ENCODE data around the gene ERG. TPM values are rescaled to one million over a fixed set of nuclear protein-coding genes. Genes with fewer than 3 reads are reported as not detected.

The ERG gene
- total and polyA plus RNA-seq, 5 donors from 2014 or later: 1.5 TPM; not detected in 4

- H3K9me3 ChIP-seq (ENCODE audit: control insufficient read depth in 2 of 2, low read length in 2 of 2): no peaks in the 10 kb centered on the region
- peaks cover 0 to 3% (median 0%) of the 10 kb centered on the region in 7 donors for H3K9me3 Mint-ChIP-seq
- H3K4me1 Mint-ChIP-seq: no peaks in the 10 kb centered on the region
- no peak for ATAC-seq (ENCODE audit: low read depth in 2 of 2)
- no peak overlapping the region for H3K4me3 ChIP-seq (ENCODE audit: low read depth, low read length)
- no peak for DNase-seq
- no peaks in the 10 kb centered on the region for H3K27me3 ChIP-seq (ENCODE audit: control insufficient read depth, insufficient read depth, low read length)
- no peak overlapping the region for H3K27ac ChIP-seq (ENCODE audit: insufficient read depth, low read length, poor library complexity, severe bottlenecking)
- H3K36me3 ChIP-seq (ENCODE audit: control insufficient read depth, insufficient read depth, low read length): no peaks in the 10 kb centered on the region
- H3K4me1 ChIP-seq (ENCODE audit: control insufficient read depth, insufficient read depth, low read length, poor library complexity, severe bottlenecking): no peaks in the 10 kb centered on the region
- H3K27me3 Mint-ChIP-seq: no peaks in the 10 kb centered on the region
- H3K4me3 Mint-ChIP-seq: no peak overlapping the region
- no peak overlapping the region for H3K27ac Mint-ChIP-seq
- H3K36me3 Mint-ChIP-seq: no peaks in the 10 kb centered on the region
These were observed 58.9 kb downstream of the ERG start for GRCh38 chr21:38439426-38439825.

GRCh38 chr21:38438462-38438893 lies 59.8 kb downstream of the ERG start:
- no peaks in the 10 kb centered on the region for H3K36me3 Mint-ChIP-seq
- peaks cover 4% of the 10 kb centered on the region for H3K27me3 Mint-ChIP-seq
- DNase-seq: no peak
- H3K4me3 ChIP-seq (ENCODE audit: low read depth, low read length): no peak overlapping the region
- H3K27ac Mint-ChIP-seq: no peak overlapping the region
- no peak overlapping the region for H3K4me3 Mint-ChIP-seq
- H3K27me3 ChIP-seq (ENCODE audit: control insufficient read depth, insufficient read depth, low read length): no peaks in the 10 kb centered on the region
- peaks cover 0 to 4% (median 0%) of the 10 kb centered on the region in 7 donors for H3K9me3 Mint-ChIP-seq
- no peaks in the 10 kb centered on the region for H3K9me3 ChIP-seq (ENCODE audit: control insufficient read depth in 2 of 2, low read length in 2 of 2)
- H3K27ac ChIP-seq (ENCODE audit: insufficient read depth, low read length, poor library complexity, severe bottlenecking): no peak overlapping the region
- H3K4me1 ChIP-seq (ENCODE audit: control insufficient read depth, insufficient read depth, low read length, poor library complexity, severe bottlenecking): no peaks in the 10 kb centered on the region
- no peaks in the 10 kb centered on the region for H3K4me1 Mint-ChIP-seq
- no peaks in the 10 kb centered on the region for H3K36me3 ChIP-seq (ENCODE audit: control insufficient read depth, insufficient read depth, low read length)
- ATAC-seq (ENCODE audit: low read depth in 2 of 2): no peak

- no peaks in the 10 kb centered on the region for H3K4me1 ChIP-seq (ENCODE audit: control insufficient read depth, insufficient read depth, low read length, poor library complexity, severe bottlenecking)
- H3K36me3 ChIP-seq (ENCODE audit: control insufficient read depth, insufficient read depth, low read length): no peaks in the 10 kb centered on the region
- no peak overlapping the region for H3K4me3 ChIP-seq (ENCODE audit: low read depth, low read length)
- no peak overlapping the region for H3K27ac ChIP-seq (ENCODE audit: insufficient read depth, low read length, poor library complexity, severe bottlenecking)
- Mint-ChIP-seq H3K36me3 (no peaks in the 10 kb centered on the region), H3K27me3 (peaks cover 4% of the 10 kb centered on the region), H3K4me3 (no peak overlapping the region), H3K27ac (no peak overlapping the region), H3K4me1 (no peaks in the 10 kb centered on the region), H3K9me3 (peaks cover 0 to 4% (median 0%) of the 10 kb centered on the region in 7 donors)
- no peak for DNase-seq
- ATAC-seq (ENCODE audit: low read depth in 2 of 2): no peak
- H3K9me3 ChIP-seq (ENCODE audit: control insufficient read depth in 2 of 2, low read length in 2 of 2): no peaks in the 10 kb centered on the region
- no peaks in the 10 kb centered on the region for H3K27me3 ChIP-seq (ENCODE audit: control insufficient read depth, insufficient read depth, low read length)
These were observed 61.9 kb downstream of the ERG start for GRCh38 chr21:38436341-38436740.

GRCh38 chr21:38434913-38435533 lies 63.3 kb downstream of the ERG start:
- Histone ChIP-seq H3K36me3 (ENCODE audit: control insufficient read depth, insufficient read depth, low read length) (no peaks in the 10 kb centered on the region), H3K27ac (ENCODE audit: insufficient read depth, low read length, poor library complexity, severe bottlenecking) (no peak overlapping the region), H3K27me3 (ENCODE audit: control insufficient read depth, insufficient read depth, low read length) (no peaks in the 10 kb centered on the region), H3K4me3 (ENCODE audit: low read depth, low read length) (no peak overlapping the region), H3K9me3 (ENCODE audit: control insufficient read depth in 2 of 2, low read length in 2 of 2) (no peaks in the 10 kb centered on the region), H3K4me1 (ENCODE audit: control insufficient read depth, insufficient read depth, low read length, poor library complexity, severe bottlenecking) (no peaks in the 10 kb centered on the region)
- no peak for ATAC-seq (ENCODE audit: low read depth in 2 of 2)
- Mint-ChIP-seq H3K9me3 (peaks cover 0 to 4% (median 0%) of the 10 kb centered on the region in 7 donors), H3K36me3 (no peaks in the 10 kb centered on the region), H3K27ac (no peak overlapping the region), H3K4me3 (no peak overlapping the region), H3K27me3 (peaks cover 4% of the 10 kb centered on the region), H3K4me1 (no peaks in the 10 kb centered on the region)
- DNase-seq: no peak

GRCh38 chr21:38433471-38433870 lies 64.8 kb downstream of the ERG start:
- ATAC-seq (ENCODE audit: low read depth in 2 of 2) (no peak), DNase-seq (no peak)
- no peaks in the 10 kb centered on the region for H3K9me3 ChIP-seq (ENCODE audit: control insufficient read depth in 2 of 2, low read length in 2 of 2)
- H3K27me3 ChIP-seq (ENCODE audit: control insufficient read depth, insufficient read depth, low read length): no peaks in the 10 kb centered on the region
- no peak overlapping the region for H3K4me3 Mint-ChIP-seq
- H3K4me3 ChIP-seq (ENCODE audit: low read depth, low read length): no peak overlapping the region
- H3K4me1 Mint-ChIP-seq: no peaks in the 10 kb centered on the region
- H3K27ac ChIP-seq (ENCODE audit: insufficient read depth, low read length, poor library complexity, severe bottlenecking): no peak overlapping the region
- no peaks in the 10 kb centered on the region for H3K36me3 ChIP-seq (ENCODE audit: control insufficient read depth, insufficient read depth, low read length)
- H3K27me3 Mint-ChIP-seq: peaks cover 4% of the 10 kb centered on the region
- H3K36me3 Mint-ChIP-seq: no peaks in the 10 kb centered on the region
- no peaks in the 10 kb centered on the region for H3K4me1 ChIP-seq (ENCODE audit: control insufficient read depth, insufficient read depth, low read length, poor library complexity, severe bottlenecking)
- H3K9me3 Mint-ChIP-seq: peaks cover 0 to 4% (median 0%) of the 10 kb centered on the region in 7 donors
- H3K27ac Mint-ChIP-seq: no peak overlapping the region

- H3K27ac Mint-ChIP-seq: no peak overlapping the region
- no peaks in the 10 kb centered on the region for H3K27me3 ChIP-seq (ENCODE audit: control insufficient read depth, insufficient read depth, low read length)
- H3K27me3 Mint-ChIP-seq: peaks cover 4% of the 10 kb centered on the region
- no peaks in the 10 kb centered on the region for H3K4me1 Mint-ChIP-seq
- H3K4me3 ChIP-seq (ENCODE audit: low read depth, low read length): no peak overlapping the region
- ATAC-seq (ENCODE audit: low read depth in 2 of 2) (no peak), DNase-seq (no peak)
- no peaks in the 10 kb centered on the region for H3K36me3 Mint-ChIP-seq
- H3K9me3 Mint-ChIP-seq: peaks cover 0 to 4% (median 0%) of the 10 kb centered on the region in 7 donors
- H3K9me3 ChIP-seq (ENCODE audit: control insufficient read depth in 2 of 2, low read length in 2 of 2): no peaks in the 10 kb centered on the region
- no peak overlapping the region for H3K4me3 Mint-ChIP-seq
- no peaks in the 10 kb centered on the region for H3K4me1 ChIP-seq (ENCODE audit: control insufficient read depth, insufficient read depth, low read length, poor library complexity, severe bottlenecking)
- H3K27ac ChIP-seq (ENCODE audit: insufficient read depth, low read length, poor library complexity, severe bottlenecking): no peak overlapping the region
- H3K36me3 ChIP-seq (ENCODE audit: control insufficient read depth, insufficient read depth, low read length): no peaks in the 10 kb centered on the region
These were observed 67.8 kb downstream of the ERG start for GRCh38 chr21:38430401-38430984.

- ATAC-seq (ENCODE audit: low read depth in 2 of 2): no peak
- H3K27me3 Mint-ChIP-seq: peaks cover 4% of the 10 kb centered on the region
- no peak overlapping the region for H3K4me3 Mint-ChIP-seq
- H3K36me3 Mint-ChIP-seq: no peaks in the 10 kb centered on the region
- no peaks in the 10 kb centered on the region for H3K4me1 ChIP-seq (ENCODE audit: control insufficient read depth, insufficient read depth, low read length, poor library complexity, severe bottlenecking)
- no peaks in the 10 kb centered on the region for H3K27me3 ChIP-seq (ENCODE audit: control insufficient read depth, insufficient read depth, low read length)
- H3K9me3 Mint-ChIP-seq: peaks cover 0 to 4% (median 0%) of the 10 kb centered on the region in 7 donors
- no peaks in the 10 kb centered on the region for H3K4me1 Mint-ChIP-seq
- no peak for DNase-seq
- no peaks in the 10 kb centered on the region for H3K36me3 ChIP-seq (ENCODE audit: control insufficient read depth, insufficient read depth, low read length)
- no peak overlapping the region for H3K27ac ChIP-seq (ENCODE audit: insufficient read depth, low read length, poor library complexity, severe bottlenecking)
- H3K27ac Mint-ChIP-seq: no peak overlapping the region
- no peaks in the 10 kb centered on the region for H3K9me3 ChIP-seq (ENCODE audit: control insufficient read depth in 2 of 2, low read length in 2 of 2)
- no peak overlapping the region for H3K4me3 ChIP-seq (ENCODE audit: low read depth, low read length)
These were observed 69.3 kb downstream of the ERG start for GRCh38 chr21:38429011-38429410.

- DNase-seq (no peak), ATAC-seq (ENCODE audit: low read depth in 2 of 2) (no peak)
- no peak overlapping the region for H3K27ac ChIP-seq (ENCODE audit: insufficient read depth, low read length, poor library complexity, severe bottlenecking)
- H3K4me1 ChIP-seq (ENCODE audit: control insufficient read depth, insufficient read depth, low read length, poor library complexity, severe bottlenecking): no peaks in the 10 kb centered on the region
- no peaks in the 10 kb centered on the region for H3K27me3 ChIP-seq (ENCODE audit: control insufficient read depth, insufficient read depth, low read length)
- H3K36me3 ChIP-seq (ENCODE audit: control insufficient read depth, insufficient read depth, low read length): no peaks in the 10 kb centered on the region
- no peaks in the 10 kb centered on the region for H3K27me3 Mint-ChIP-seq
- H3K9me3 ChIP-seq (ENCODE audit: control insufficient read depth in 2 of 2, low read length in 2 of 2): no peaks in the 10 kb centered on the region
- no peaks in the 10 kb centered on the region for H3K4me1 Mint-ChIP-seq
- no peak overlapping the region for H3K4me3 ChIP-seq (ENCODE audit: low read depth, low read length)
- H3K27ac Mint-ChIP-seq: no peak overlapping the region
- no peaks in the 10 kb centered on the region for H3K36me3 Mint-ChIP-seq
- H3K9me3 Mint-ChIP-seq: peaks cover 0 to 4% (median 0%) of the 10 kb centered on the region in 7 donors
- H3K4me3 Mint-ChIP-seq: no peak overlapping the region
These were observed 70.1 kb downstream of the ERG start for GRCh38 chr21:38428211-38428610.
